ENCODE results near the gene MATK.

Gene MATK

GRCh38 chr19:3814648-3815047 is 28.5 kb upstream of the MATK start:
- TF ChIP-seq CTCF (IDR thresholded peaks at IDR 0.05; ENCODE audit: low read length, missing control alignments), result no peak
- no peak for DNase-seq (ENCODE audit: low read depth)
- H3K4me3 ChIP-seq (replicated peaks; ENCODE audit: low read depth, low read length), result no peak overlapping the region

GRCh38 chr19:3813473-3814392 is 27.6 kb upstream of the MATK start:
- no peak for TF ChIP-seq CTCF (IDR thresholded peaks at IDR 0.05; ENCODE audit: low read length, missing control alignments)
- DNase-seq (ENCODE audit: low read depth), result no peak
- H3K4me3 ChIP-seq (replicated peaks; ENCODE audit: low read depth, low read length), result no peak overlapping the region

GRCh38 chr19:3810708-3811355 is 24.7 kb upstream of the MATK start:
- no peak for TF ChIP-seq CTCF (IDR thresholded peaks at IDR 0.05; ENCODE audit: low read length, missing control alignments)
- no peak overlapping the region for H3K4me3 ChIP-seq (replicated peaks; ENCODE audit: low read depth, low read length)
- DNase-seq (ENCODE audit: low read depth), result no peak

GRCh38 chr19:3809881-3810707 is 23.9 kb upstream of the MATK start:
- DNase-seq (ENCODE audit: low read depth), result no peak
- no peak for TF ChIP-seq CTCF (IDR thresholded peaks at IDR 0.05; ENCODE audit: low read length, missing control alignments)
- H3K4me3 ChIP-seq (replicated peaks; ENCODE audit: low read depth, low read length), result no peak overlapping the region

- DNase-seq (ENCODE audit: low read depth), result no peak
- H3K4me3 ChIP-seq (replicated peaks; ENCODE audit: low read depth, low read length), result no peak overlapping the region
- no peak for TF ChIP-seq CTCF (IDR thresholded peaks at IDR 0.05; ENCODE audit: low read length, missing control alignments)
Observed at GRCh38 chr19:3808420-3809143, 22.4 kb upstream of the MATK start.

Data from fibroblast of pulmonary artery (primary cell).